Osteoblast (primary cell): Measurements from ENCODE around the gene CTXN3. TPM values are rescaled to one million over a fixed set of nuclear protein-coding genes. Genes with fewer than 3 reads are reported as not detected.
"Not testable (repeated sequence)": the region's sequence is repeated elsewhere in the genome, so short reads cannot be mapped to it uniquely, and the experiment has no call there.

Source experiments
- DNase-seq: peaks from one replicate; pipeline ENCODE4 v3.0.0; 2011; ENCODE audit warnings: low spot score, mixed read lengths; ENCODE audit not compliant: insufficient read length; ENCODE audit errors: missing footprints
- H2AFZ ChIP-seq: 2 replicates; pipeline ENCODE4 v1.6.0; 2011; ENCODE audit warnings: mild to moderate bottlenecking, low read length
- H3K27ac ChIP-seq: 2 replicates; pipeline ENCODE4 v1.5.1; 2011; ENCODE audit warnings: mild to moderate bottlenecking, low read depth, low read length, moderate library complexity
- H3K27me3 ChIP-seq: 2 replicates; pipeline ENCODE4 v1.6.0; 2012; ENCODE audit warnings: mild to moderate bottlenecking, control low read depth, inconsistent platforms, low read length, moderate library complexity; ENCODE audit not compliant: insufficient read depth
- H3K36me3 ChIP-seq: 2 replicates; pipeline ENCODE4 v1.5.1; 2011; ENCODE audit warnings: mild to moderate bottlenecking, low read length, control low read depth, moderate library complexity; ENCODE audit not compliant: insufficient read depth
- H3K4me1 ChIP-seq: 2 replicates; pipeline ENCODE4 v1.5.1; 2011; ENCODE audit warnings: mild to moderate bottlenecking, low read length, control low read depth, moderate library complexity; ENCODE audit not compliant: insufficient read depth
- H3K4me2 ChIP-seq: 2 replicates; pipeline ENCODE4 v1.6.0; 2011; ENCODE audit warnings: mild to moderate bottlenecking, low read length; ENCODE audit not compliant: insufficient read depth
- H3K4me3 ChIP-seq: fragments of 200-600 bp; sonication (generic); 3 replicates; pipeline ENCODE4 v1.5.1; 2012; ENCODE audit warnings: mild to moderate bottlenecking, low read length, inconsistent platforms; ENCODE audit not compliant: insufficient read depth
- H3K79me2 ChIP-seq: 2 replicates; pipeline ENCODE4 v1.6.0; 2012; ENCODE audit warnings: mild to moderate bottlenecking, low read length, control low read depth, inconsistent platforms; ENCODE audit not compliant: insufficient read depth
- H3K9me3 ChIP-seq: 2 replicates; pipeline ENCODE4 v1.5.1; 2011; ENCODE audit warnings: low read depth, low read length, control low read depth
- H4K20me1 ChIP-seq: 2 replicates; pipeline ENCODE4 v1.6.0; 2012; ENCODE audit warnings: mild to moderate bottlenecking, low read length, control low read depth; ENCODE audit not compliant: insufficient read depth
- CTCF ChIP-seq: IDR thresholded peaks from 2 replicates; pipeline ENCODE4 v1.5.1; 2011; ENCODE audit warnings: mild to moderate bottlenecking, low read depth, low read length, moderate library complexity; ENCODE audit errors: extremely low read depth
- total RNA-seq: library from RNA; depleted of rRNA; stranded (reverse); fragments of >200 nt; gene quantifications from 2 replicates; pipeline ENCODE4 v1.2.3, GENCODE V29; 2012

Gene CTXN3
- total RNA-seq, 1 donor, result not detected

DNA sequence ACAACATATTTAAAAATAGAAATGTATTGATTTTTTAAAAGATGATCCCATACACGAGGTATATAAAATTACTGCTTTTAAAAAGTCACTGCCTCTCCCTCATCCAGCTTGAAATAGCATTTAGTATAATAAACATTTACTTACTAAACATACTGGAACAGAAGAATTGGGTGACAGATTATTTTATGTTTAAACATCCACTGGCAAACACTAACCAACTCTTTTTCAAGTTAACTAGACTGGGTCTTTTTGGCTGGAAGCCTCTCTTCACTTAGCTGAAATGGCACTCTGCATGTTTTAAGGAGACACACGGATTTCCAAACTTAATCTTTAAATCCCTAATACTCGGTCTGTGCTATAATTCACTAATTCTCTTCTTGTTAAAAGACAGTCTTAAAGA is 19.0 kb downstream of the CTXN3 start:
- Histone ChIP-seq H3K27me3 (no peaks in the 10 kb centered on the region), H3K4me2 (no peak overlapping the region), H3K79me2 (no peaks in the 10 kb centered on the region), H3K36me3 (no peaks in the 10 kb centered on the region), H3K9me3 (no peaks in the 10 kb centered on the region), H3K27ac (no peak overlapping the region), H2AFZ (no peak overlapping the region), H3K4me3 (no peak overlapping the region), H3K4me1 (no peaks in the 10 kb centered on the region), H4K20me1 (no peaks in the 10 kb centered on the region)
- no peak for TF ChIP-seq CTCF
- DNase-seq, result no peak

DNA sequence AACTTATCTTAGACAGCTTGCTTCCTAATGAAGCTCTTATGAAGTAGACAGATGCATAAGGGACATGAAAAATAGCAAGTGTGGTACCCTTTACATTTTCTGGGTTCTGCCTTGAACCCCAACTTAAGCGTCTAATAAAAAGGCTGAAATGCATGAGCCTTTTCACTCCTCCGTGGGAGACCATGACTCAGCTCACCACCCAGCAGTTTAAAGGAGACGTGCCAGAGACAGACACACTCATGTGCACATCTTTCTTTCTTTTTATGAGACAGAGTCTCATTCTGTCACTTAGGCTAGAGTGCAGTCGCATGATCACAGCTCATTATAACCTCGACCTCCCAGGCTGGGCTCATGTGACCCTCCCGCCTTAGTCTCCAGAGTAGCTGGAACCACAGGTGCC is 22.3 kb downstream of the CTXN3 start:
- no peak overlapping the region for H2AFZ ChIP-seq
- no peak overlapping the region for H3K4me2 ChIP-seq
- no peak for DNase-seq
- no peaks in the 10 kb centered on the region for H3K79me2 ChIP-seq
- no peak overlapping the region for H3K4me3 ChIP-seq
- H3K27me3 ChIP-seq, result no peaks in the 10 kb centered on the region
- H3K4me1 ChIP-seq, result no peaks in the 10 kb centered on the region
- no peak overlapping the region for H3K27ac ChIP-seq
- no peaks in the 10 kb centered on the region for H3K9me3 ChIP-seq
- no peak for TF ChIP-seq CTCF
- no peaks in the 10 kb centered on the region for H3K36me3 ChIP-seq
- no peaks in the 10 kb centered on the region for H4K20me1 ChIP-seq

- DNase-seq, result no peak
- no peak overlapping the region for H2AFZ ChIP-seq
Observed at GRCh38 chr5:127673117-127673800, 24.4 kb downstream of the CTXN3 start.

GRCh38 chr5:127676951-127677350 is 28.1 kb downstream of the CTXN3 start:
- not testable (repeated sequence) for H4K20me1 ChIP-seq, H3K36me3 ChIP-seq, H3K27me3 ChIP-seq, H3K4me3 ChIP-seq, H3K27ac ChIP-seq, H2AFZ ChIP-seq, H3K9me3 ChIP-seq, H3K4me2 ChIP-seq, H3K4me1 ChIP-seq, H3K79me2 ChIP-seq, DNase-seq

More at GRCh38 chr5:127673117-127673800, 24.4 kb downstream of the CTXN3 start:
- H3K27ac ChIP-seq, result no peak overlapping the region
- no peaks in the 10 kb centered on the region for H3K79me2 ChIP-seq
- TF ChIP-seq CTCF, result no peak
- H3K27me3 ChIP-seq, result no peaks in the 10 kb centered on the region
- no peak overlapping the region for H3K4me3 ChIP-seq
- H3K9me3 ChIP-seq, result no peaks in the 10 kb centered on the region
- H3K4me1 ChIP-seq, result no peaks in the 10 kb centered on the region
- no peaks in the 10 kb centered on the region for H3K36me3 ChIP-seq
- H4K20me1 ChIP-seq, result no peaks in the 10 kb centered on the region
- H3K4me2 ChIP-seq, result no peak overlapping the region

DNA sequence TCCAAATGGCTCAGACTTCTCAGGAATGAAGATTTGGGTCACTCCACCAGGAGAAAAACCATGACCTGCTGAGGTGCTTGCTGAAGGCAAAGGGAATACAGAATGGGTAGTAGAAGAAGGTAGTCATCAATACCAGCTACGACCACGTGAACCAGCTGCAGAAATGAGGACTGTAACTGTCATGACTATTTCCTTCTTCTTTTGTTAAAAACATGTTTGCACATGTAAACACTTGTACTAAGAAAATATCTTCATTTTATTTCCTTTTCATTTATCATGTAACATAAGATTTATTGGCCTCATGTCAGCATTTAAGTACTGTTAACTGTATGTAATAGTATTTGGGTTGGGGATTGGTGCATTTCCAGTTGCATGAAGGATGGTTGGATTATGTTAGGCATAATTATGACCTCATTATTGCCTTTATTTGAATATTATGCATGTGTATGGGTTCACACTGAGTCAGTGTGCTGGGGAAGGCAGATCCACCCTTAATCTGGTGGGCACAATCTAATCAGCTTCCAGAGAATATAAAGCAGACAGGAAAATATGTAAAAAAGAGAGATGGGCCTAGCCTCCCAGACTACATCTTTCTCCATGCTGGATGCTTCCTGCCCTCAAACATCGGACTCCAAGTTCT is 30.9 kb downstream of the CTXN3 start:
- not testable (repeated sequence) for H4K20me1 ChIP-seq, H3K9me3 ChIP-seq, H3K27ac ChIP-seq, H3K27me3 ChIP-seq, H3K36me3 ChIP-seq, H3K4me3 ChIP-seq, DNase-seq, H3K4me2 ChIP-seq, H3K79me2 ChIP-seq, H2AFZ ChIP-seq, H3K4me1 ChIP-seq
